GM18951 (cell line): ENCODE results near the gene TC2N.
"Not testable (repeated sequence)": the region's sequence is repeated elsewhere in the genome, so short reads cannot be mapped to it uniquely, and the experiment has no call there.

Source experiments
- POLR2A ChIP-seq: IDR thresholded peaks from 4 replicates; pipeline ENCODE4 v1.6.1; 2011; ENCODE audit warnings: mild to moderate bottlenecking; ENCODE audit not compliant: insufficient read length, insufficient read depth; ENCODE audit errors: extremely low read depth
- in situ Hi-C: fragments of 300-500 bp; cut with MboI; formaldehyde crosslinking; loops from one replicate; pipeline ENCODE4 v1.12.0; 2022; ENCODE audit warnings: low sequenced_read_pairs, mixed read lengths, inconsistent platforms; ENCODE audit not compliant: unreplicated experiment

Gene TC2N

GRCh38 chr14:91883753-91884152 lies 16.4 kb upstream of the TC2N start:
- in situ Hi-C loops, result no loop called here
- TF ChIP-seq POLR2A, result no peak

- no peak for TF ChIP-seq POLR2A
- in situ Hi-C loops, result no loop called here
Measured at GRCh38 chr14:91882776-91883175, 15.4 kb upstream of the TC2N start.

DNA sequence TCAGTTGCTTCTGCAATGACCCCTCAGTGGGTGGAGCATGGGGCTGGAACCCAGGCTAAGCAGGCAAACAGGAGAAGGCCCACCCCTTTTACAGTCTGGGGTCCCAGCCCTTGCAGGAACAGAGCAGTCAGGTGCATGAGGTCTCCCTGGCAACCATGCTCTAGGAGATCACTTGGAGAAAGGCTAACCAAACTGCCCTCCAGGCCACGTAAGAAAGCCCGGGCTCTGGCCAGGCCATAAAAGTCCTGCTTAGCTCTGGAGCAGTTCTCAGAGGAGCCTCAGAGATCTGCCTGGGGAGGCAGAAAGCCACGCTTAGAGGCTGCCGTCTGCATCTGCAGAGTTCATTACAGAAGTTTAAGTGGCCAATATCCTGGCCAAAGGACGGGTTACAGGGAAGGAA lies 15.0 kb upstream of the TC2N start:
- in situ Hi-C loops, result no loop called here
- no peak for TF ChIP-seq POLR2A

DNA sequence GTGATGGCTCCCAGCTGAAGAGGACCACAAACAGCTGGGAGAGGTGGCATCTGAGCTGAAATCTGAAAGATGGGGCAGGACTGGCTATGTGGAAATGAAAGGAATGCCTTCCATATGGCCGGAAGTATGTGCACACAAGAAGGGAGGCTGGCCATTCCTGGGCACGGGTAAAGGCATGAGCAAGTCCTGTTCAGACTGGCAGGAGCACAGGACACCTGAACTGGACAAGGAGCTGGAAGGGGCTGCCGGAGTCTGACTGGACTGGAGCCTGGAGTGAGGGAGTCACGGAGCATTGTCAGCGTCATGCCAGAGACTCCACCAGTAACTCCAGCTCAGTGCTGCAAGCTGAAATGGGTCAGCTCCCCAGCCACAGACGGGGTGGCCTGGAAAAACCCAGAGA lies 11.9 kb upstream of the TC2N start:
- in situ Hi-C loops, result no loop called here

DNA sequence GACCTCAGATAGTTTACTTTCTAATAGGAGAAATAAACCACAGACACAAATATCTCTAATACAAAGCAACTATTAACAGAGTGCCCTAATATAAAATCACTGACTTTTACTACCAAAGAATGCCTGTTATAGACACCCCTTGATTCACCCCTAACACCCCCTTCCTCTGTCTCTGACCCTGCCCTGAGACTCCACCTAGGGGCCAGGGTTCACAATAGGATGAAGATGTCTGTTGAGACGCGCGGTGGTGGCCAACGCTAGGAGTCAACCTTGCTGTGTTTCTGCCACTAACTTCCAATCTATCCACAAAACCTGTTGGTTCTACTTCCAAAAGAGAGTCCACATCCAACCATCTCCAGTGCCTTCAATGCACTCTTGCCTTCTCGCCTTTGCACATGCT lies 10.9 kb upstream of the TC2N start:
- in situ Hi-C loops, result no loop called here
- no peak for TF ChIP-seq POLR2A

More for the DNA sequence above, 11.9 kb upstream of the TC2N start:
- no peak for TF ChIP-seq POLR2A

GRCh38 chr14:91877376-91877915 lies 10.1 kb upstream of the TC2N start:
- in situ Hi-C loops, result no loop called here

DNA sequence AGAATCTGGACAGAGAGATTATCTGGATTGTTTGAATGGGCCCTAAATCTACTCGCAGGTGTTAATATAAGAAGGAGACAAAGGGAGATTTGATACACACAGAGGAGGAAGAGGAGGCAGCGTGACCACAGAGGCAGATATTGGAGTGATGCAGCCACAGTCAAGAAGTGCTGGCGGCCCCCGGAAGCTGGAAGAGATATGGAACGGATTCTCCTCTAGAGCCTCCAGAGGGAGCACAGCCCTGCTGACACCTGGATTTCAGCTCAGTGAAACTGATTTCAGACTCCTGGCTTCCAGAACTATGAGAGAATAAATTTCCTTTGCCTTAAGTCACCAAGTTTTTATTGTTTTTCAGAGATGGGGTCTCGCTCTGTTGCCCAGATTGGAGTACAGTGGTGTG lies 9.2 kb upstream of the TC2N start:
- in situ Hi-C loops, result no loop called here
- TF ChIP-seq POLR2A, result no peak

More at GRCh38 chr14:91877376-91877915, 10.1 kb upstream of the TC2N start:
- TF ChIP-seq POLR2A, result no peak

GRCh38 chr14:91875525-91876286 lies 8.4 kb upstream of the TC2N start:
- in situ Hi-C loops, result no loop called here
- no peak for TF ChIP-seq POLR2A

DNA sequence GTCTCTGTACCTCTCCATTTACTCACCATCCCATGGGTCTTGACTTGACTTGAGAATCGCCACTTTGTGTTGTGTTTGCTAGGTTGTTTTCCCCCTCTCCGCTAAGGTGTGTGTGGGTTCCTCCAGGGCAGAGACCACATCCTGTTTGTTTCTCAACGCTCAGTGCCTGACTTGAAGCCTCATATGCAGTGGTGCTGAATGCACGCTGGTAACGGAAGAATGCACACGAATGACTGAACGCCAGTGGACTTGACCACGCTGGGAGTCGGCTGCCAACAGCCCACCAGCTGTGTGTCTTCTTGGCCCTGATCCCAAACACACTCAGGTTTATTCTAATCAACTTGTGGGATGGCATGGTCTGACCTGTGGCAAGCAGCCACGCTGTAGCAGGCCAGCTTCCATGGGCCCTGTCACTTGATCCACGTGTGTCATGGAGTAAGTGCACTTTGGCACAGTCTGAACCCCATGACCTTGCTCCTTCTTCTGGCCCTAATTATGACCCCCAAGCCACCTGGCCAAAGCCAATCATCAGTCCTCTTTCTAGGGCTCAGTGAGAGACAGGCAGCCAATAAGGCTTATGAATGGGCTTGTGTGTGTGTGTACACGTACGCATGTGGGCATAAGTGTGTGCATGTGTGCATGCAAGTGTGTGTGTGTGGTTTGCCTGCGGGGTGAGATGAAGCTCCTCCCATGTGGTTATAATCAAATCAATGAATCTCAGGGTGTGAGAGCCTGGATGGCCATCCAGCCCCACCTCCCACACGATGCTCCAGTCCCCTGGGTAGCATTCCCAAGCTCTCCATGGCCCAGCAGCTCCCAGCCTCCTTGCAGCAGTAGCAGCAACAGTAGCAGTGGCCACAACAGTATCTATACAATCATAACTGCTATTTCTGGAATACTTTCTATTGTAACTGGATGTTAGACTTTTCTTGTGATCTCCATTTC lies 6.4 kb upstream of the TC2N start:
- in situ Hi-C loops, result no loop called here

DNA sequence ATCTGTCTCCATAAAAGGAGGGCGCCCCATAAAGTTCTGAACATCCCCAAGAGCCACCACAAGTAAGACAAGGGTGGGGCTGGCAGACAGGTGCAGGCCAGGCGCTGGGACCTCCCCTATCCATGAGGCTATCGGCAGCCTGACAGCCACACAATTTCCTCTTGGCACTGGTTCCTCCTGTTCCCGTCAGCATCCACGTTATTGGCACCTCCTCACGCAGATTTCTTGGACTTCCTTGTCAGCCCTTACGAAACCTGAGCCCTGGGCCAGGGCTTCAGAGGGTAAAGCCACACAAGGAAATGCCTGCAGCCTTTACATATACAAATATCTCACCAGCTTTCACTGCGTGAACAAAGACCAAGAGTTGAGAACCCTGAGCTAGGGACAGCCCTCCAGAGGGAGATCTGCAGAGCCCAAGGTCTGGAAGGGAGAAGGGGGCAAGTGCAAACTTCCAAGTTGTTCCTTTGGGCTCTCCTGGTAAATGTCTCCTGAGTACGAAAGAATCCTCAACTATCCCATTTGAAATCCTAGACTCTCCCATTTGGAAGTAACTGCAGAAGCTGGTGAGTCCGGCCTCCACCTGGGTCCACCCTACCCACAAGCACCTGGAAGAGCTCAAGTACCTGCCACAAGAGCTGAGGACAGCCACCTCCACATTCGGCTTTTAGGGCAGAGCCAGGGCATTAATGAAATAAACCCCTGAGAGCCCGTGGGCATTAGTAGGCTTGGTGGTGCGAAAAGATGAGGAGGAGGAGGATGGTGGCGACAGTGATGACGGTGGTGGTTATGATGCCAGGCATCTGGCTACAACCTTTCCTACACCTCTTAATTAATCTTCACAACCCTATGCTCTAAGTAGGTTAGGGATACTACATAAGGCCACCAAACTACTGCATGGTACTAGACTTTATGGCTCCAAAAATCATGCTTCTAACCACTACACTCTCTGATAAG lies 5.5 kb upstream of the TC2N start:
- in situ Hi-C loops, result no loop called here
- TF ChIP-seq POLR2A, result no peak

More for the DNA sequence above, 6.4 kb upstream of the TC2N start:
- TF ChIP-seq POLR2A, result no peak

GRCh38 chr14:91872011-91872501 lies 4.7 kb upstream of the TC2N start:
- TF ChIP-seq POLR2A, result no peak
- in situ Hi-C loops, result no loop called here

DNA sequence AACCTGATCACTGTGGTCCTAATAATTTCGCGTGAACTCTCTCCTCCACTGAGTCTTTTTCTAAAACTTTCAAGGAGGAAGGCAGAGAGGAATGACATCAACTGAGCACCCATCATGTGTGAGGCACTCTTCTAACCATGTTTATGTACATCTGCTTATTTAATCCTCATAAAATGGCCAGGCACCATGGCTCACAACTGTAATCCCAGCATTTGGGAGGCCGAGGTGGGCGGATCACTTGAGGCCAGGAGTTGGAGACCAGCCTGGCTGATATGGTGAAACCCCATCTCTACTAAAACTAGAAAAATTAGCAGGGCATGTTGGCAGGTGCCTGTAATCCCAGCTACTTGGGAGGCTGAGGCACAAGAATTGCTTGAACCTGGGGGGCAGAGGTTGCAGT lies 4.1 kb upstream of the TC2N start:
- in situ Hi-C loops, result not testable (repeated sequence)
